ENCODE results near the gene ENTREP1. TPM values are rescaled to one million over a fixed set of nuclear protein-coding genes. Genes with fewer than 3 reads are reported as not detected.

The ENTREP1 gene
- polyA plus RNA-seq, 1 of the 3 experiments (the other 2 are of a cell fraction), result not detected

- peaks cover 16% of the 10 kb centered on the region for H3K27me3 ChIP-seq (ENCODE audit: insufficient read depth)
- TF ChIP-seq EP300 (IDR thresholded peaks at IDR 0.05; ENCODE audit: borderline replicate concordance in 1 of 2, low read depth in 1 of 2, low read length in 1 of 2), result no peak
- no peak for TF ChIP-seq MXI1 (IDR thresholded peaks at IDR 0.05; ENCODE audit: low read depth, low read length)
- TF ChIP-seq JUND (IDR thresholded peaks at IDR 0.05), result no peak
- no peak for TF ChIP-seq TAF1 (IDR thresholded peaks at IDR 0.05; ENCODE audit: borderline replicate concordance, low read depth, low read length)
- TF ChIP-seq CHD2 (IDR thresholded peaks at IDR 0.05; ENCODE audit: low read length, partially characterized antibody), result no peak
- no peak for TF ChIP-seq ZBTB33 (IDR thresholded peaks at IDR 0.05; ENCODE audit: borderline replicate concordance, low read depth)
- TF ChIP-seq CTCF (IDR thresholded peaks at IDR 0.05), result no peak
- no peak for TF ChIP-seq USF1 (IDR thresholded peaks at IDR 0.05; ENCODE audit: borderline replicate concordance, low read depth)
- TF ChIP-seq TEAD4 (IDR thresholded peaks at IDR 0.05; ENCODE audit: borderline replicate concordance, insufficient read depth), result no peak
- TF ChIP-seq FOXM1 (IDR thresholded peaks at IDR 0.05; ENCODE audit: low read depth), result no peak
- TF ChIP-seq, protein P1, sequence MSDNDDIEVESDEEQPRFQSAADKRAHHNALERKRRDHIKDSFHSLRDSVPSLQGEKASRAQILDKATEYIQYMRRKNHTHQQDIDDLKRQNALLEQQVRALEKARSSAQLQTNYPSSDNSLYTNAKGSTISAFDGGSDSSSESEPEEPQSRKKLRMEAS (IDR thresholded peaks at IDR 0.05; ENCODE audit: low read depth), result no peak
- TF ChIP-seq RXRA (IDR thresholded peaks at IDR 0.05; ENCODE audit: borderline replicate concordance, low read depth), result no peak
- TF ChIP-seq SIN3A (IDR thresholded peaks at IDR 0.05; ENCODE audit: borderline replicate concordance, low read depth, low read length), result no peak
- TF ChIP-seq NRF1 (IDR thresholded peaks at IDR 0.05; ENCODE audit: low read depth, low read length), result no peak
- no peak for TF ChIP-seq MEF2A (IDR thresholded peaks at IDR 0.05; ENCODE audit: borderline replicate concordance, low read depth)
- TF ChIP-seq, protein P2, sequence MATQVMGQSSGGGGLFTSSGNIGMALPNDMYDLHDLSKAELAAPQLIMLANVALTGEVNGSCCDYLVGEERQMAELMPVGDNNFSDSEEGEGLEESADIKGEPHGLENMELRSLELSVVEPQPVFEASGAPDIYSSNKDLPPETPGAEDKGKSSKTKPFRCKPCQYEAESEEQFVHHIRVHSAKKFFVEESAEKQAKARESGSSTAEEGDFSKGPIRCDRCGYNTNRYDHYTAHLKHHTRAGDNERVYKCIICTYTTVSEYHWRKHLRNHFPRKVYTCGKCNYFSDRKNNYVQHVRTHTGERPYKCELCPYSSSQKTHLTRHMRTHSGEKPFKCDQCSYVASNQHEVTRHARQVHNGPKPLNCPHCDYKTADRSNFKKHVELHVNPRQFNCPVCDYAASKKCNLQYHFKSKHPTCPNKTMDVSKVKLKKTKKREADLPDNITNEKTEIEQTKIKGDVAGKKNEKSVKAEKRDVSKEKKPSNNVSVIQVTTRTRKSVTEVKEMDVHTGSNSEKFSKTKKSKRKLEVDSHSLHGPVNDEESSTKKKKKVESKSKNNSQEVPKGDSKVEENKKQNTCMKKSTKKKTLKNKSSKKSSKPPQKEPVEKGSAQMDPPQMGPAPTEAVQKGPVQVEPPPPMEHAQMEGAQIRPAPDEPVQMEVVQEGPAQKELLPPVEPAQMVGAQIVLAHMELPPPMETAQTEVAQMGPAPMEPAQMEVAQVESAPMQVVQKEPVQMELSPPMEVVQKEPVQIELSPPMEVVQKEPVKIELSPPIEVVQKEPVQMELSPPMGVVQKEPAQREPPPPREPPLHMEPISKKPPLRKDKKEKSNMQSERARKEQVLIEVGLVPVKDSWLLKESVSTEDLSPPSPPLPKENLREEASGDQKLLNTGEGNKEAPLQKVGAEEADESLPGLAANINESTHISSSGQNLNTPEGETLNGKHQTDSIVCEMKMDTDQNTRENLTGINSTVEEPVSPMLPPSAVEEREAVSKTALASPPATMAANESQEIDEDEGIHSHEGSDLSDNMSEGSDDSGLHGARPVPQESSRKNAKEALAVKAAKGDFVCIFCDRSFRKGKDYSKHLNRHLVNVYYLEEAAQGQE (IDR thresholded peaks at IDR 0.05; ENCODE audit: low read depth, low read length), result no peak
- TF ChIP-seq YY1 (IDR thresholded peaks at IDR 0.05; ENCODE audit: low read depth), result no peak
- TF ChIP-seq FOXJ3 (CRISPR knock-in tag; IDR thresholded peaks at IDR 0.05), result no peak
- no peaks in the 10 kb centered on the region for H3K4me1 ChIP-seq (ENCODE audit: control insufficient read depth in 1 of 2, insufficient read depth in 2 of 2, low read depth in 1 of 2, low read length in 1 of 2)
- DNase-seq, result no peak
- POLR2A ChIA-PET, result no interaction called here
- H3K4me2 ChIP-seq, result no peak overlapping the region
- no peaks in the 10 kb centered on the region; the same call in 1 of the 2 replicates for H3K79me2 ChIP-seq (ENCODE audit: insufficient read depth)
- no peaks in the 10 kb centered on the region for H3K9me3 ChIP-seq
- no peaks in the 10 kb centered on the region for H4K20me1 ChIP-seq (ENCODE audit: insufficient read depth)
- H3K36me3 ChIP-seq (replicated peaks in 1 of 2; ENCODE audit: control insufficient read depth in 1 of 2, insufficient read depth in 2 of 2, low read length in 1 of 2), result no peaks in the 10 kb centered on the region
- H3K27ac ChIP-seq (ENCODE audit: low read depth in 2 of 2, low read length in 1 of 2), result no peak overlapping the region
- 69% methylated on average over 5 of the region's 6 CpGs for WGBS (ENCODE audit: low lambda C conversion rate)
- H3F3A ChIP-seq (replicated peaks; ENCODE audit: insufficient read depth), result no peaks in the 10 kb centered on the region
- no peak overlapping the region for H3K4me3 ChIP-seq (ENCODE audit: low read depth in 2 of 2, low read length in 1 of 2)
- peak overlapping the region; percentile 68; the same call in 1 of the 2 replicates for H2AFZ ChIP-seq (ENCODE audit: low read depth)
- H3K9ac ChIP-seq, result no peak overlapping the region
- CTCF ChIA-PET, result interaction anchor here (1.1 to 1.5 kb wide), 2 partner anchors 20 to 75 kb away, joined by 3 read pairs; no protein-coding TSS in a partner anchor
- H3K9me2 ChIP-seq, result peaks cover 2% of the 10 kb centered on the region; the same call in 1 of the 2 replicates
Observed at GRCh38 chr9:69346596-69347390, 21.8 kb downstream of the ENTREP1 start.
